GM12878 (cell line): ENCODE results near the gene AP1B1. TPM values are rescaled to one million over a fixed set of nuclear protein-coding genes. Genes with fewer than 3 reads are reported as not detected.

Experiments used
- ATAC-seq: fragments of 200-7000 bp; cut with Tn5 transposase; 3 replicates; pipeline ENCODE4 v1.9.1; 2020; ENCODE audit warnings: mild to moderate bottlenecking, moderate library complexity
- BruUV-seq: library from RNA; stranded (reverse); fragments of 400-500 nt; replicated peaks from 2 replicates; lab custom pipeline; 2021; lab: Mats Ljungman, UMichigan
- CTCF ChIA-PET: fragments of 300-600 bp; sonication (Branson Sonifier 250); formaldehyde crosslinking; extraction: SDS; loops from one replicate; lab custom pipeline; 2021; ENCODE audit warnings: inconsistent platforms; lab: Yijun Ruan, JAX
- POLR2A ChIA-PET: fragments of 350-600 bp; formaldehyde crosslinking; extraction: SDS; loops from one replicate; lab custom pipeline; 2021; ENCODE audit warnings: inconsistent platforms; lab: Charles Lee
- RAD21 ChIA-PET: fragments of 300-600 bp; sonication (Branson Sonifier 250); formaldehyde crosslinking; loops from one replicate; lab custom pipeline; 2023; ENCODE audit warnings: antibody characterized with exemption; ENCODE audit not compliant: unreplicated experiment; lab: Charles Lee
- SMC1A ChIA-PET: fragments of 300-600 bp; sonication (Branson Sonifier 250); formaldehyde crosslinking; loops from one replicate; lab custom pipeline; 2023; ENCODE audit not compliant: unreplicated experiment, uncharacterized antibody; lab: Charles Lee
- DNase-seq: peaks from one replicate; pipeline ENCODE4 v3.0.0-alpha.2; 2011; ENCODE audit warnings: low read depth, low spot score
- FAIRE-seq: peaks from 3 replicates; lab custom pipeline; 2011; peaks lifted over from hg19 to GRCh38; lab: Jason Lieb, UNC
- H2AFZ ChIP-seq: 2 replicates; pipeline ENCODE4 v1.6.0; 2011; ENCODE audit warnings: low read depth, low read length, control low read depth; ENCODE audit not compliant: control insufficient read depth
- H3K27ac ChIP-seq: 2 replicates; pipeline ENCODE4 v1.5.1; 2011; ENCODE audit warnings: control low read depth; ENCODE audit not compliant: control insufficient read depth, insufficient read depth
- H3K27me3 ChIP-seq, 2 experiments: replicated peaks in 1 of 2; 2 replicates each; pipeline versions ENCODE4 v1.6.0 to v1.6.1; 2011; ENCODE audit warnings: low read length in 1 of 2; ENCODE audit not compliant: control insufficient read depth in 2 of 2, insufficient read depth in 2 of 2
- H3K36me3 ChIP-seq, 2 experiments: 2 replicates each; pipeline ENCODE4 v1.5.1; 2011; ENCODE audit warnings: low read length in 1 of 2; ENCODE audit not compliant: control insufficient read depth in 2 of 2, insufficient read depth in 2 of 2
- H3K4me1 ChIP-seq: 2 replicates; pipeline ENCODE4 v1.6.1; 2011; ENCODE audit warnings: mild to moderate bottlenecking, low read length, moderate library complexity, mixed read lengths; ENCODE audit not compliant: control insufficient read depth, insufficient read depth
- H3K4me2 ChIP-seq: 2 replicates; pipeline ENCODE4 v1.6.0; 2011; ENCODE audit warnings: control low read depth; ENCODE audit not compliant: control insufficient read depth, insufficient read depth
- H3K4me3 ChIP-seq: fragments of 200-600 bp; sonication (generic); 2 replicates; pipeline ENCODE4 v1.5.1; 2016
- H3K79me2 ChIP-seq: 2 replicates; pipeline ENCODE4 v1.6.0; 2011; ENCODE audit warnings: low read length; ENCODE audit not compliant: control insufficient read depth, insufficient read depth
- H3K9ac ChIP-seq: 2 replicates; pipeline ENCODE4 v1.8.0; 2011; ENCODE audit warnings: low read length, control low read depth, mixed read lengths; ENCODE audit not compliant: control insufficient read depth, insufficient read depth
- H3K9me3 ChIP-seq: replicated peaks from 3 replicates; pipeline ENCODE4 v1.5.1; 2011; ENCODE audit warnings: mild to moderate bottlenecking, low read length; ENCODE audit not compliant: control insufficient read depth, insufficient read depth
- H4K20me1 ChIP-seq: 2 replicates; pipeline ENCODE4 v1.6.0; 2011; ENCODE audit not compliant: control insufficient read depth, insufficient read depth
- WRNIP1 ChIP-seq: IDR thresholded peaks from 2 replicates; pipeline ENCODE4 v1.6.1; 2011; ENCODE audit warnings: low read depth, low read length, improper control_type of control experiment, borderline replicate concordance
- ZNF217 ChIP-seq: fragments of 450-650 bp; IDR thresholded peaks from 2 replicates; pipeline ENCODE4 v1.6.1; 2017; ENCODE audit warnings: antibody characterized with exemption, mild to moderate bottlenecking
- WGBS: methylation state at CpG from one replicate; pipeline ENCODE4 v1.1.6; 2016; ENCODE audit warnings: low lambda C conversion rate; ENCODE audit not compliant: insufficient replicate concordance, insufficient coverage; ENCODE audit errors: missing lambda C conversion rate; 5-methylcytosine and 5-hydroxymethylcytosine counted together
- in situ Hi-C: fragments of 300-500 bp; cut with MboI; formaldehyde crosslinking; loops from 9 replicates; pipeline ENCODE4 v1.14.3; 2018; ENCODE audit warnings: mixed read lengths
- intact Hi-C: fragments of 100-400 bp; cut with micrococcal nuclease; formaldehyde crosslinking; loops from one replicate; pipeline ENCODE4 v1.14.2; 2022; ENCODE audit not compliant: unreplicated experiment
- polyA plus RNA-seq, 11 experiments: library from polyadenylated mRNA; depleted of rRNA in 4 of 11; unstranded in 6 of 11; stranded (reverse) in 5 of 11; fragments of >200 nt; fragmentation: Nextera tagmentation in 4 of 11; fragmentation: Illumina TruSeq in 1 of 11; extraction: Ambion mirVana in 4 of 11; extraction: Trizol in 1 of 11; gene quantifications; 1 replicate in 1 of 11; 2 replicates in 10 of 11; pipeline versions ENCODE4 v1.2.1 to v1.2.3, GENCODE V29; 2011 to 2016; ENCODE audit warnings: inconsistent platforms in 2 of 11, missing spikeins in 2 of 11, low read depth in 1 of 11
- total RNA-seq, 4 experiments: library from RNA; depleted of rRNA in 3 of 4; stranded (reverse); fragments of >200 nt in 3 of 4; fragmentation: Illumina TruSeq in 1 of 4; extraction: Trizol in 1 of 4; gene quantifications; 2 replicates each; pipeline versions ENCODE4 v1.2.1 to v1.2.3, GENCODE V29; 2013 to 2021
- TF ChIP-seq, protein P1 (sequence below): IDR thresholded peaks from 2 replicates; pipeline ENCODE4 v1.6.1; 2011; ENCODE audit warnings: borderline replicate concordance, low read depth, mild to moderate bottlenecking, moderate library complexity, mixed read lengths, low read length; ENCODE audit not compliant: insufficient read depth; ENCODE audit errors: extremely low read length
- TF ChIP-seq, protein P2 (sequence below): IDR thresholded peaks from 2 replicates; pipeline ENCODE4 v1.6.1; 2011; ENCODE audit warnings: mild to moderate bottlenecking, low read depth, low read length, moderate library complexity; ENCODE audit not compliant: insufficient replicate concordance

Gene AP1B1
- total and polyA plus RNA-seq, 10 of the 15 experiments (the other 5 are each of a cell fraction or from before 2014, with no cell fraction given), result 2.1 to 98.6 (median 57.8) TPM

DNA sequence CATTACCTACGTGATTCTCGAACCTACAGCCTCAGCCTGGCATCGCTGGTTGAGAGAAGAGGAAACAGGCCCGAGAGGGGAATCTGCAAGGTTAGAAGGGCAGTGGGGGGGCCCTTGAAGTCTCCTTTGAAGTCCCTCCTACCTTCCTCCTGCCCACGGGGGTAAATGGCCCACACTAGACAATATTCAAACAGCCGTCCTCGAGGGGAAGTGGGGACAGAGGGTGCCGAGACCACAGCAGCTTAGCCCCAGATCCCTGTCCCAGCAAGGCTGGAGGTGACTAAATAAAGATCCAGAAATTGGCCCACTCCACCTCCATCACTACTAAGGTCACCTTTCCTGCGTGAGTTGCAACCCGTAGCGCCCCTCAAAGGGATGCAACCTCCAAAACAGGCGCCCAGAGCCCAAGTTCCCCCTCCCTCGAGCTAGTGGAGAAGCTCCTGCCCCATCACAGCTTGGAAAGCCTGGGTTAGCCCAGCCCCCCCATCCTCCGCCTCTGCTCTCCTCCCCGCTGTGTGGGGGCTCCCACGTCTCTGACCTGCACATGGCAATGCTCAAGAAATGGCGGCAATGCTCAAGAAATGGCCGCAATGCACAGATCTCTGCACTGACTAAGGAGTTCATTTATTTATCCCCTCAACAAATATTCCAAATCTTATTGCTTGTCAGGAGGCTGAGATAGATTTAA, 72.1 kb downstream of the AP1B1 start:
- Histone ChIP-seq H3K4me2 (no peak overlapping the region), H3K79me2 (no peaks in the 10 kb centered on the region), H3K4me3 (no peak overlapping the region), H4K20me1 (no peaks in the 10 kb centered on the region)
- POLR2A ChIA-PET, result interaction anchor here (0.6 kb wide), 1 partner anchor 13 kb away, joined by 4 read pairs; no protein-coding TSS in a partner anchor
- no peak for FAIRE-seq
- WGBS, result 45% methylated on average over 18 of the region's 18 CpGs
- no peak for DNase-seq
- TF ChIP-seq, protein P1, sequence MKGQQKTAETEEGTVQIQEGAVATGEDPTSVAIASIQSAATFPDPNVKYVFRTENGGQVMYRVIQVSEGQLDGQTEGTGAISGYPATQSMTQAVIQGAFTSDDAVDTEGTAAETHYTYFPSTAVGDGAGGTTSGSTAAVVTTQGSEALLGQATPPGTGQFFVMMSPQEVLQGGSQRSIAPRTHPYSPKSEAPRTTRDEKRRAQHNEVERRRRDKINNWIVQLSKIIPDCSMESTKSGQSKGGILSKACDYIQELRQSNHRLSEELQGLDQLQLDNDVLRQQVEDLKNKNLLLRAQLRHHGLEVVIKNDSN, result no peak
- TF ChIP-seq WRNIP1 (no peak), ZNF217 (no peak)
- TF ChIP-seq, protein P2, sequence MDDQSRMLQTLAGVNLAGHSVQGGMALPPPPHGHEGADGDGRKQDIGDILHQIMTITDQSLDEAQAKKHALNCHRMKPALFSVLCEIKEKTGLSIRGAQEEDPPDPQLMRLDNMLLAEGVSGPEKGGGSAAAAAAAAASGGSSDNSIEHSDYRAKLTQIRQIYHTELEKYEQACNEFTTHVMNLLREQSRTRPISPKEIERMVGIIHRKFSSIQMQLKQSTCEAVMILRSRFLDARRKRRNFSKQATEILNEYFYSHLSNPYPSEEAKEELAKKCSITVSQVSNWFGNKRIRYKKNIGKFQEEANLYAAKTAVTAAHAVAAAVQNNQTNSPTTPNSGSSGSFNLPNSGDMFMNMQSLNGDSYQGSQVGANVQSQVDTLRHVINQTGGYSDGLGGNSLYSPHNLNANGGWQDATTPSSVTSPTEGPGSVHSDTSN, result no peak
- TF ChIP-seq, all 136 proteins: peak for 0
- no peak overlapping the region for H3K27ac ChIP-seq
- H3K36me3 ChIP-seq, result no peaks in the 10 kb centered on the region
- H3K9ac ChIP-seq, result no peak overlapping the region
- ChIA-PET CTCF (no interaction called here), SMC1A (no interaction called here), RAD21 (no interaction called here)
- no peaks in the 10 kb centered on the region for H3K4me1 ChIP-seq
- peaks cover 7 to 9% of the 10 kb centered on the region in 2 experiments; a peak in 3 of 4 replicates for H3K27me3 ChIP-seq
- ATAC-seq, result no peak
- H2AFZ ChIP-seq, result no peak overlapping the region
- H3K9me3 ChIP-seq, result no peaks in the 10 kb centered on the region
- intact Hi-C loops (no loop called here), in situ Hi-C loops (no loop called here)
- no TSS peak for BruUV-seq
